ENCODE results near the gene ADGRF3. TPM values are rescaled to one million over a fixed set of nuclear protein-coding genes. Genes with fewer than 3 reads are reported as not detected.
"Not testable (repeated sequence)": the region's sequence is repeated elsewhere in the genome, so short reads cannot be mapped to it uniquely, and the experiment has no call there.

Gene ADGRF3
- total RNA-seq, 1 donor from 2014 or later: 3.4 TPM

DNA sequence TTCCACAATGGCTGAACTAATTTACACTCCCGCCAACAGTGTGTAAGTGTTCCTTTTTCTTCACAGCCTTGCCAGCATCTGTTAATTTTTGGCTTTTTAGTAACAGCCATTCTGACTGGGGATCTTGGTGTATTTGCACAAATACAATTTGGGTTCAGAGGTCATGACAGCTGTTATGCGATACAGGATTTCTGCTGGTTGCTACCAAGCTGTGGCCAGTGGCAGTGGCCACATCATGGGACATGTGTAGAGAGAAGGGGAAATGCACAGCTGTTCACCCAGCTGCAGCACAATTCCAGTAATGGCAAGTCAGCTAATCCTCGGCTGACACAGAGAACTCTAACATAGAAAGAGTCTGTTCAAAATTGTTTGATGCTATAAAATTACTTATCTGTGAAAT, 21.7 kb downstream of the ADGRF3 start:
- Mint-ChIP-seq H3K36me3 (ENCODE audit: low read depth) (no peaks in the 10 kb centered on the region), H3K27me3 (peaks cover under 1% of the 10 kb centered on the region), H3K4me3 (no peak overlapping the region), H3K4me1 (peaks cover 11% of the 10 kb centered on the region), H3K27ac (no peak overlapping the region), H3K9me3 (no peaks in the 10 kb centered on the region)
- DNase-seq: no peak
- intact Hi-C loops (cut with micrococcal nuclease): no loop called here

DNA sequence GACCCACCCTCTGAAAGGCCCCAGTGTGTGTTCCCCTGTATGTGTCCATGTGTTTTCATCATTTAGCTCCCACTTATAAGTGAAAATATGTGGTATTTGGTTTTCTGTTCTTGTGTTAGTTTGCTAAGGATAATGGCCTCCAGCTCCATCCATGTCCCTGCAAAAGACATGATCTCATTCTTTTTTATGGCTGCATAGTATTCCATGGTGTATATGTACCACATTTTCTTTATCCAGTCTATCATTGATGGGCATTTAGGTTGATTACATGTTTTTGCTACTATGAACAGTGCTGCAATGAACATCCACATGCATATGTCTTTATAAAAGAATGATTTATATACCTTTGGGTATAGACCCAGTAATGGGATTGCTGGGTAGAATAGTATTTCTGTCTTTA, 22.1 kb downstream of the ADGRF3 start:
- H3K36me3 Mint-ChIP-seq (ENCODE audit: low read depth); H3K27ac Mint-ChIP-seq; H3K9me3 Mint-ChIP-seq; intact Hi-C loops (cut with micrococcal nuclease); DNase-seq; H3K4me3 Mint-ChIP-seq; H3K27me3 Mint-ChIP-seq; H3K4me1 Mint-ChIP-seq: not testable (repeated sequence)

DNA sequence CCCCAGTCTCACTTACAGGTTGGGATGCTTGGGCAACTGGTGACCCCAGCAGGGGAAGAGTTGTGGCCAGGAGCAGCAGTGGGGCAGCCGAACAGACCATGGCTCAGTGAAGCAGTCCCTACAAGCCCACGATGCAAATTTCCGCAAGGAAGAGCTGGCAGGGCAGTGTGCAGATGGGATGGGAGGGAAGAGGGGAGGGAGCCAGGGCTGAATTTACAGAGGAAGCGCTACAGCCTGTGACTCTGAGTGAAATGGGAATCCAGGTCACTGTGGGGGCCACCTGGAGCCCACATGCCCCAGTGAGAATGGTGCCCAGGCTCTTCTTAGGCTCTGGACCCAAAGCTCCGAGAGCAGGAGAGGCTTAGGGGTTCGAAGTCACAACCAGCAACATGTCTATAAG, 27.6 kb downstream of the ADGRF3 start:
- no peaks in the 10 kb centered on the region for H3K4me1 Mint-ChIP-seq
- no peak overlapping the region for H3K4me3 Mint-ChIP-seq
- H3K9me3 Mint-ChIP-seq: no peaks in the 10 kb centered on the region
- DNase-seq: no peak
- intact Hi-C loops (cut with micrococcal nuclease): no loop called here
- H3K27ac Mint-ChIP-seq: no peak overlapping the region
- peaks cover 2% of the 10 kb centered on the region for H3K27me3 Mint-ChIP-seq
- no peaks in the 10 kb centered on the region for H3K36me3 Mint-ChIP-seq (ENCODE audit: low read depth)

DNA sequence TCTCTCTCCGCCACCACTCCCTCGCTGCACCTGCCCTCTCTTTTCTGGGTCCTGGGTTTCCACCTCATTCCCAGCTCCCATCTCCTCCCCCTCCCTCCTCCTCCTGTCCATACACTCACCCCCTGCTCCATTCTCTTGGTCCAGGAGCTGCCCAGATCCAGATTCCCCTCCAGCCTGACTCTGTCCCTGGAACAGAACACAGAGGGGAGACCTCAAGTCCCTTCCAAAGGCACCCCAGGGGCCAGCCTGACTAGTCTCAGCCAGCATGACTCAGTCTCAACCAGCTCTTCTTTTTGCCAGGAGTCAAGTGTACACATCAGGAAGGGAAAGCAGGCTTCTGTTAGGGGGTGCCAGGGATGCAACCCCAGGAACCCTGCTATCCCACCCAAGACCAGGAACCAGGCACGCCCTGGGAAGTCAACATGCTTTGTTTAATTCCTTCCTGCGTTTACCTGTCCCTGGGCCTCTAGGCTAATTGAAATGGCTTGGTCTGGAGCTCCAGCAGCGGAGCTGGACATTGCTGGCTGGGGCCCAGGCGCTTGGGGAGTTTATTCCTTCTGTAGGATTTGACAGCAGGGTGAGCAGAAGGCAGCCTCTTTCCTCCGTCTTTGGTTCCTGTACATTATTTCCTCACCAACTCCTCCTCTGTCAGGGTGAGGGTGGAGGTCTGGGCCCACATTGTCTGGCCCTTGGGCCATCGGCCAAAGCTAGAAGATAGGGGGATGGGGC, 29.0 kb downstream of the ADGRF3 start:
- Mint-ChIP-seq H3K4me1 (no peaks in the 10 kb centered on the region), H3K27me3 (peaks cover 2% of the 10 kb centered on the region), H3K36me3 (ENCODE audit: low read depth) (no peaks in the 10 kb centered on the region), H3K27ac (no peak overlapping the region), H3K4me3 (no peak overlapping the region), H3K9me3 (no peaks in the 10 kb centered on the region)
- intact Hi-C loops (cut with micrococcal nuclease): no loop called here
- DNase-seq: no peak

DNA sequence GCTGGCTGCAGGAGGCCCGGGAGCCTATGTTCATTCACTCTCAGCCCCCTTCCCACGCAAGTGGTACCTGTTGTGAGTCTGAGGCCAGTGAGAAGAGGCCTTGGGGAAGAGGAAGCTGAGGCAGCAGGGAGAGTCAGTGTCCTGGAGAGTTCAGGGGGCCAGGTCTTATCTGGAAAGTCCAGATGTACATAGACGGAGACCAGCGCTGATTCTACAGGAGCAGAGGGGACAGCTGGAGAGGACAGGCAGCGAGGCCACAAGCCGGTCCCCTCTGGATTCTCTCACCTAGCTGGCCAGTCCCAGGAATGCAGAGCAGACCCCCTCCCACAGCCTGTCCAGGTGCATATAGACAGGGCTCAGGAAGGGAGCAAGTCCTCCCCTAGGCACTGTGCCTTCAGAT, 29.7 kb downstream of the ADGRF3 start:
- intact Hi-C loops (cut with micrococcal nuclease): no loop called here
- Mint-ChIP-seq H3K4me3 (no peak overlapping the region), H3K9me3 (no peaks in the 10 kb centered on the region), H3K27me3 (peaks cover 2% of the 10 kb centered on the region), H3K27ac (no peak overlapping the region), H3K36me3 (ENCODE audit: low read depth) (no peaks in the 10 kb centered on the region), H3K4me1 (no peaks in the 10 kb centered on the region)
- DNase-seq: no peak

DNA sequence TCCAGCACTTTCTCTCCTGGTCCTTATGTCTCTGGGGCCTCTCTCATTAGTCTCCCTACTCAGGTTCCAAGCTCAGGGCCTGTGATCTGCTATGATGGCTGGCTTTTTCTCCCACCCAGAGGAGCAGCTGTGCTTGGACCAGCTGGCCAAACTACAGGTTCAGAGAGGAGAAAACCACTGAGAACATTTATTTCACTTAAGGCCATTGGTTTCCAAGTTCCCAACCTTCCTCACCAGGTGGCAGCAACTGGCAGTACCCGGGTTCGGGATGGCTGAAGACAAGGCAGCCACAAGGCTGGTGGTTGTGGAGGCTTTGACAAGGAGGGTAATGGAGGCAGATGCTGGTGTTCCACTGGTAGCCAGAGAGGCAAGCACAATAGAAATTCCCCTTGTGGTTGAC, 30.5 kb downstream of the ADGRF3 start:
- intact Hi-C loops (cut with micrococcal nuclease): no loop called here
- H3K36me3 Mint-ChIP-seq (ENCODE audit: low read depth): no peaks in the 10 kb centered on the region
- no peak for DNase-seq
- H3K27ac Mint-ChIP-seq: no peak overlapping the region
- no peaks in the 10 kb centered on the region for H3K9me3 Mint-ChIP-seq
- no peak overlapping the region for H3K4me3 Mint-ChIP-seq
- no peaks in the 10 kb centered on the region for H3K4me1 Mint-ChIP-seq
- peaks cover 2% of the 10 kb centered on the region for H3K27me3 Mint-ChIP-seq

DNA sequence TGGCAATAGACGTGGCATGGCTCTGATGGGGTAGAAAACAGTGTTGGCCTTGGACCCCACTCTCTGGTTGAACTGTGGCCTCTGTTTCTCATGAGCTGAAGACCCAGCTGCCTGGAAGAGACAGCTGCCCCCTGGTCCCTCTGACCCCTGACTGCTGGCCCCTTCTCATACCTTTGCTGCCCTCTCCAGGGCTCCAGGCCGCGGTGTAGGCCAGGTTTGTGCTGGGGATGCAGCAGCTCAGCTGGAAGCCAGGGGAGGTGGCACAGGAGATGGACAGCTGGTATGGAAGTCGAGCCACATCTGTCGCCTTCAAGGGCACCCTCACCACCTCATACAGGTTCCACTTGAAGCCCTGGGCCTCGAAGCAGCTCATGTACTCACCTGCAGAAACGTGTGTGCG, 32.3 kb downstream of the ADGRF3 start:
- intact Hi-C loops (cut with micrococcal nuclease): no loop called here
- no peak for DNase-seq
- H3K4me1 Mint-ChIP-seq: no peaks in the 10 kb centered on the region

DNA sequence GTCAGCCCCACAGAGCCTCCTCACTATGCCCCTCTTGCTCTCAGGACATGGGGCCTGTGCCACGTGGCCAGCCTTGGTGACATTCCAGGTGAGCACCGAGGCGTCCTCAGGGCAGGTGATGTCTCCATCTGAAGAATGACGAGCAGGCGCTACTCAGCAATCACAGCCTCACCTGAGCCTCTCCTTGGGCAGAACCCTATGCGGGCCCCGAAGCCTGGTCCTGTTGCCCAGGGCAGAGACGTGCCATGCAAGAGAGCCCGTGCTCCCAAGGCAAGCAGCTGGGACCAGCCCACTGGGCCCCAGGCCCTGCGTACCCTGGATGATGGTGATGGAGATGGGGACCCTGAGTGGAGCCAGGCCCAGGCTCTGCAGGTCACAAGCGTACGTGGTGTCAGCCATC, 33.1 kb downstream of the ADGRF3 start:
- intact Hi-C loops (cut with micrococcal nuclease): no loop called here
- Mint-ChIP-seq H3K9me3 (no peaks in the 10 kb centered on the region), H3K27ac (no peak overlapping the region), H3K4me3 (no peak overlapping the region), H3K27me3 (no peaks in the 10 kb centered on the region), H3K36me3 (ENCODE audit: low read depth) (no peaks in the 10 kb centered on the region), H3K4me1 (no peaks in the 10 kb centered on the region)
- DNase-seq: no peak

More for the DNA sequence above, 32.3 kb downstream of the ADGRF3 start:
- Mint-ChIP-seq H3K4me3 (no peak overlapping the region), H3K27me3 (no peaks in the 10 kb centered on the region), H3K27ac (no peak overlapping the region), H3K36me3 (ENCODE audit: low read depth) (no peaks in the 10 kb centered on the region), H3K9me3 (no peaks in the 10 kb centered on the region)

DNA sequence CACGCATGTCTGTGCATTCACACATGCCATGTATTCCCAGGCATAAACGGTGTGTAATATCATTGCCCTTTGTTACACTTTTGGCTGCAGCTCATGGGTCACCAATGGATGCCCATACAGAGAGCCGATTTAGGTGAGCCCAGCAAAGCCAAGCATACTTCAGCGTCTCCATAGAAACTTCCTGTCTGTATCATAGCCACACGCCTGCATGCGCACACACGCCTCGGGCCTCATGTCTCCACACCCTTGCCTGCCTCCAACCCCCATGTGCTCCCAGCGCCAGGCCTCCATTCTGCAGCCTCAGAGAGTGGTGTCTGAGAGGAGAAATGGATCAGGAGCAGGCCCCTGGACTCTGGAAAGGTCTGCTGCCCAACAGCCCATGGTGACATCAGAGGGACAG, 34.1 kb downstream of the ADGRF3 start:
- H3K27ac Mint-ChIP-seq: no peak overlapping the region
- no peaks in the 10 kb centered on the region for H3K36me3 Mint-ChIP-seq (ENCODE audit: low read depth)
- no peak for DNase-seq
- H3K4me3 Mint-ChIP-seq: no peak overlapping the region
- H3K27me3 Mint-ChIP-seq: no peaks in the 10 kb centered on the region
- H3K9me3 Mint-ChIP-seq: no peaks in the 10 kb centered on the region
- no peaks in the 10 kb centered on the region for H3K4me1 Mint-ChIP-seq
- intact Hi-C loops (cut with micrococcal nuclease): no loop called here

DNA sequence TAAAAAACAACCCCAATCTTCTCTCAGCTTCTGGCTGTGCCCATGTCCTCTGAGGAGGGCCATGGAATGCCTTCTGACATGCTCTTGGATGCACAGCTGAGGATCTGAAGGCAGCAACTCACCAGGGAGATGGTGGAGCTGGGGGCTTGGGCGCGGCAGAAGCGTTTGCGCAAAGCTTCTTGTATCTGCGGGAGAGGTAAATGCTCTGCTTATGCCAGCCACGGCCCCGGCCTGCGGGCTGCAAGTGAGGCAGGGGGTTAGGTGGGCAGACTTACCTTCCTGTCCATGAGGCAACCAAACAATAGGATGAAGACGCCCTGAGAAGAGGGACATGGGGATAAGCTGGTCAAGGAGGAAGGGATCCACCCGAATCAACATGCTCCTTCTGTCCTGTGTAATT, 36.7 kb downstream of the ADGRF3 start:
- H3K36me3 Mint-ChIP-seq (ENCODE audit: low read depth): no peaks in the 10 kb centered on the region
- intact Hi-C loops (cut with micrococcal nuclease): no loop called here
- DNase-seq: no peak
- no peaks in the 10 kb centered on the region for H3K4me1 Mint-ChIP-seq
- no peaks in the 10 kb centered on the region for H3K9me3 Mint-ChIP-seq
- no peak overlapping the region for H3K27ac Mint-ChIP-seq
- no peaks in the 10 kb centered on the region for H3K27me3 Mint-ChIP-seq
- no peak overlapping the region for H3K4me3 Mint-ChIP-seq

DNA sequence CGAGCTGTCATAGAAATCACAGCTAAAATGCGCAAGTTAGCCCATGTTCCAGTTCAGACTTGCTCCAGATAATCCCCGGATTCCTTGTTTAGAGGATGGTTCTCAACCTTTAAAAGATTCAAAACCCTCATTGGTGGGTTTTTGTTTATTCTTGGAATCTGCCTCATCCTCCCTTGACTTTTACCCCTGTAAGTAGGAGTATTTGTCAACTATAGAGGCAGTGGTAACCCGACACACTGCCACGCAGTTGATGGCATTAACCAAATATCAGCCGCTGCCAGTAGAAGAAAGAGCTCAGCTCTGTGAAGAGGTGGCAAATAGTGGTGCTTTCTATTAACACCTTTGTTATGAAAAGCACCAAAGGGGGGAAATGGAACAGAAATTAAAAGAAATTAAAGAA, 41.0 kb downstream of the ADGRF3 start:
- peaks cover 8% of the 10 kb centered on the region for H3K27me3 Mint-ChIP-seq
- no peaks in the 10 kb centered on the region for H3K9me3 Mint-ChIP-seq
- no peak for DNase-seq
- intact Hi-C loops (cut with micrococcal nuclease): no loop called here
- no peaks in the 10 kb centered on the region for H3K4me1 Mint-ChIP-seq
- no peaks in the 10 kb centered on the region for H3K36me3 Mint-ChIP-seq (ENCODE audit: low read depth)
- no peak overlapping the region for H3K4me3 Mint-ChIP-seq
- H3K27ac Mint-ChIP-seq: no peak overlapping the region

DNA sequence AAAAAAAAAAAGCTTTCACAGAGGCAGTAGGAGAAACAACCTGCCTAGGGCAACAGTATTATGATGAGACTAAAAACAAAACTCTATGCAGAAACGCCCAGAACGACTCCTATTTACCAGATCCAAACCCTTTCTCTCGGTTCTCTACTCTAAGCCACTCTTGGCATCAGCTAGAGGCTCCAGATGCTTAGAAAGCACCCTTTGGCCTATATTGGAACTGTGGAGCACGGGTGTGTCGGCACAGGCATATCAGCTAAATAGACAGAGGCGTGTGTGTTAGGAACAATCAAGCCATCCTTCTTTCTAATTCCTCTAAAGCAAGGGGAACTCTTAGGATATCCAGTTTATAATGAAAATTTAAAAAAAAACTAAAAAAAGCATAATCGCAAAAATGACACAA, 41.5 kb downstream of the ADGRF3 start:
- H3K27me3 Mint-ChIP-seq; H3K27ac Mint-ChIP-seq; H3K4me3 Mint-ChIP-seq; H3K4me1 Mint-ChIP-seq; DNase-seq; H3K9me3 Mint-ChIP-seq; intact Hi-C loops (cut with micrococcal nuclease); H3K36me3 Mint-ChIP-seq (ENCODE audit: low read depth): not testable (repeated sequence)

DNA sequence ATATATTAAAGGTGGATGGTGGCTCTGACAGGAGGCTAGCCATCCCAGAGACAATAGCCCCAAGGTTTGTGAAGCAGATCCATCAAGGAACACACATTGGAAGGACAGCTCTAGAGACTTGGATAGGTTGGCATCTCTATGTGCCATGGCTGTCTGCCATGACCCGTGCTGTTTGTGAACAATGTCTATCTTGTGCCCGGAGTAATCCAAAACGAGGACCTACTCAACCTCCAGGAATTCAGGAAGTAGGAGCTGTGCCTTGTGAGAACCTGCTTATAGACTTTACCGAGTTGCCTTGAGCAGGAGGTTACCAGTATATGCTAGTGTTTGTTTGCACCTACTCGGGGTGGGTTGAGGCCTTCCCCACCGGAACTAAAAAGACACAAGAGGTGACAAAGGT, 43.7 kb downstream of the ADGRF3 start:
- intact Hi-C loops (cut with micrococcal nuclease): no loop called here
- DNase-seq: no peak
- Mint-ChIP-seq H3K27ac (no peak overlapping the region), H3K4me3 (no peak overlapping the region), H3K9me3 (no peaks in the 10 kb centered on the region), H3K27me3 (peaks cover 8% of the 10 kb centered on the region), H3K4me1 (no peaks in the 10 kb centered on the region), H3K36me3 (ENCODE audit: low read depth) (no peaks in the 10 kb centered on the region)

DNA sequence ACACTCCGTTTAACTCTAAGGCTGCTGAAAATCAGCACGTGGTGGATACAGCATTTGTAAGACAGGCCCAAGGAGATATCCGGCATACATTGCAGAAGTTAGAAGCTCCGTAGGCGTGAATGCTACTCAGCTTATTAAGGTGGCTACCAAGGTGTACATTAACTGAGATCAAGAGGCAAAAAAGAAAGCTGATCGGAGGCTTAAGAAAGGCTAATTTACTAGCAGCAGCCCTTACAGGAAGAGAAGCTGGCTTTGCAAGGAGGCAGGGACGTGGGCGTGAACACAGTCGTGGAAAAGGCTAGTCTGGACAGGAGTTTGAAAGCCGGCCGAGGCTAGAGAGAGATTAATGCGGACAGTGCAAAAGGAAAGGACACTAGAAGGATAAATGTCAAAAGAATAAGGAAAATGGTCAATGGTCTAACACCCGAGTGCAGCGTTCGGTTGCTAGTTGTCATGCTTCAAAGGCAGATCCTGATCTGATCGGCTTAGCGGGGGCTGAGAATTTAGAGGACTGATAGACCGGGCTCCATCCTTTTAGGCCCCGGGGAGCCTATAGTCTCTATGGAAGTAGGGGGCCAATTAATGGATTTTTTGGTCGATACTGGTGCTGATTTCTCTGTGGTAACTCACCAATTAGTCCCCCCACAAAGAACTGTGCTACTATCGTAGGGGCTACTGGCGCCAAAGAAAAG, 46.2 kb downstream of the ADGRF3 start:
- DNase-seq: no peak
- H3K27ac Mint-ChIP-seq: no peak overlapping the region
- no peaks in the 10 kb centered on the region for H3K9me3 Mint-ChIP-seq
- intact Hi-C loops (cut with micrococcal nuclease): no loop called here
- H3K27me3 Mint-ChIP-seq: peaks cover 15% of the 10 kb centered on the region
- H3K36me3 Mint-ChIP-seq (ENCODE audit: low read depth): no peaks in the 10 kb centered on the region
- no peak overlapping the region for H3K4me3 Mint-ChIP-seq
- no peaks in the 10 kb centered on the region for H3K4me1 Mint-ChIP-seq
